IMR-90 (cell line): Measurements from ENCODE around the gene TMC8.

Source experiments
- BHLHE40 ChIP-seq: fragments of 150-350 bp; IDR thresholded peaks from 2 replicates; pipeline ENCODE4 v1.6.1; 2016; ENCODE audit warnings: mild to moderate bottlenecking, low read depth, low read length
- CEBPB ChIP-seq: IDR thresholded peaks from 2 replicates; pipeline ENCODE4 v1.6.1; 2012; ENCODE audit warnings: low read depth, low read length, improper control_type of control experiment
- CHD1 ChIP-seq: IDR thresholded peaks from 2 replicates; pipeline ENCODE4 v1.6.1; 2012; ENCODE audit warnings: low read depth, low read length, improper control_type of control experiment
- CTCF ChIP-seq: conservative IDR thresholded peaks from 2 replicates; pipeline ENCODE4 v1.5.1; 2012; ENCODE audit warnings: mild to moderate bottlenecking, low read depth, low read length, improper control_type of control experiment
- FOS ChIP-seq: fragments of 150-350 bp; IDR thresholded peaks from 2 replicates; pipeline ENCODE4 v1.6.1; 2016; ENCODE audit warnings: low read depth, low read length
- MAZ ChIP-seq: IDR thresholded peaks from 2 replicates; pipeline ENCODE4 v1.6.1; 2012; ENCODE audit warnings: low read depth, mild to moderate bottlenecking, low read length, improper control_type of control experiment, moderate library complexity, borderline replicate concordance
- MXI1 ChIP-seq: IDR thresholded peaks from 2 replicates; pipeline ENCODE4 v1.6.1; 2012; ENCODE audit warnings: low read depth, mild to moderate bottlenecking, low read length, moderate library complexity, borderline replicate concordance
- NFE2L2 ChIP-seq: fragments of 150-350 bp; IDR thresholded peaks from 2 replicates; pipeline ENCODE4 v1.6.1; 2016; ENCODE audit warnings: low read depth, mild to moderate bottlenecking, low read length
- POLR2A ChIP-seq: IDR thresholded peaks from 2 replicates; pipeline ENCODE4 v1.6.1; 2012; ENCODE audit warnings: mild to moderate bottlenecking, low read depth, low read length
- RAD21 ChIP-seq: IDR thresholded peaks from 2 replicates; pipeline ENCODE4 v1.6.1; 2012; ENCODE audit warnings: low read length, improper control_type of control experiment
- RCOR1 ChIP-seq: IDR thresholded peaks from 2 replicates; pipeline ENCODE4 v1.6.1; 2012; ENCODE audit warnings: mild to moderate bottlenecking, low read length, improper control_type of control experiment; ENCODE audit not compliant: insufficient replicate concordance
- RFX5 ChIP-seq: IDR thresholded peaks from 2 replicates; pipeline ENCODE4 v1.8.0; 2012; ENCODE audit warnings: low read depth, mild to moderate bottlenecking, low read length, moderate library complexity
- SMC3 ChIP-seq: fragments of 150-350 bp; IDR thresholded peaks from 2 replicates; pipeline ENCODE4 v1.6.1; 2016; ENCODE audit warnings: low read depth, mild to moderate bottlenecking, antibody characterized with exemption, low read length, moderate library complexity

- TF ChIP-seq CTCF: no peak
- TF ChIP-seq MAZ: no peak
- TF ChIP-seq POLR2A: no peak
- no peak for TF ChIP-seq NFE2L2
- no peak for TF ChIP-seq CHD1
- no peak for TF ChIP-seq BHLHE40
- TF ChIP-seq SMC3: no peak
- TF ChIP-seq RAD21: no peak
- no peak for TF ChIP-seq RFX5
- TF ChIP-seq RCOR1: no peak
- no peak for TF ChIP-seq FOS
- TF ChIP-seq MXI1: no peak
- no peak for TF ChIP-seq CEBPB
These were observed 15.5 kb upstream of the TMC8 start for GRCh38 chr17:78114831-78115723.
